ENCODE results near the gene CYB561D2.

CYB561D2 gene

GRCh38 chr3:50316657-50317242, 33.9 kb upstream of the CYB561D2 start:
- Histone ChIP-seq H2BK12ac (ENCODE audit: low read length in 2 of 2) (no peak overlapping the region), H3K27me3 (ENCODE audit: control insufficient read depth in 1 of 2, insufficient read depth in 1 of 2, low read length in 2 of 2) (no peaks in the 10 kb centered on the region), H3K4me3 (ENCODE audit: insufficient read depth in 1 of 2, low read depth in 1 of 2, low read length in 2 of 2) (no peak overlapping the region), H3K9ac (ENCODE audit: low read length) (peak overlapping the region; percentile 26), H3K4ac (ENCODE audit: low read depth in 1 of 2, low read length in 2 of 2) (no peak overlapping the region), H3K4me2 (ENCODE audit: low read length, poor library complexity, severe bottlenecking) (no peak overlapping the region), H3K79me1 (replicated peaks; ENCODE audit: low read length, poor library complexity, severe bottlenecking) (peaks cover 41% of the 10 kb centered on the region), H2AFZ (ENCODE audit: low read depth, low read length) (no peak overlapping the region), H3K23ac (ENCODE audit: low read length in 2 of 2) (no peak overlapping the region), H3K18ac (ENCODE audit: low read depth in 1 of 2, low read length in 2 of 2) (no peak overlapping the region), H2BK5ac (ENCODE audit: low read depth, low read length, poor library complexity, severe bottlenecking) (no peak overlapping the region), H3K14ac (ENCODE audit: low read length in 2 of 2) (no peak overlapping the region), H2AK5ac (ENCODE audit: low read length, severe bottlenecking) (no peak overlapping the region), H3K4me1 (ENCODE audit: control insufficient read depth, insufficient read depth, low read depth, low read length) (peaks cover 43% of the 10 kb centered on the region), H3K27ac (ENCODE audit: low read length, poor library complexity, severe bottlenecking) (peak overlapping the region; percentile 4), H4K8ac (ENCODE audit: low read length) (no peak overlapping the region), H2BK15ac (ENCODE audit: low read depth, poor library complexity, severe bottlenecking) (no peak overlapping the region), H2BK120ac (ENCODE audit: low read depth, low read length) (no peak overlapping the region), H4K91ac (ENCODE audit: low read length) (no peak overlapping the region), H3K9me3 (ENCODE audit: control insufficient read depth, low read length) (no peaks in the 10 kb centered on the region), H3K36me3 (ENCODE audit: control insufficient read depth in 1 of 2, insufficient read depth in 2 of 2, low read depth in 1 of 2, low read length in 2 of 2) (peaks cover 47 to 53% of the 10 kb centered on the region in 2 experiments)
- DNase-seq = no peak
- WGBS = 73% methylated on average over 6 of the region's 9 CpGs

GRCh38 chr3:50317300-50317699, 33.4 kb upstream of the CYB561D2 start:
- Histone ChIP-seq H3K23ac (ENCODE audit: low read length in 2 of 2) (no peak overlapping the region), H3K4me1 (ENCODE audit: control insufficient read depth, insufficient read depth, low read depth, low read length) (peaks cover 49% of the 10 kb centered on the region), H3K9ac (ENCODE audit: low read length) (peak overlapping the region; percentile 26), H2BK12ac (ENCODE audit: low read length in 2 of 2) (no peak overlapping the region), H3K79me1 (replicated peaks; ENCODE audit: low read length, poor library complexity, severe bottlenecking) (peaks cover 44% of the 10 kb centered on the region), H2BK120ac (ENCODE audit: low read depth, low read length) (no peak overlapping the region), H3K4ac (ENCODE audit: low read depth in 1 of 2, low read length in 2 of 2) (no peak overlapping the region), H4K8ac (ENCODE audit: low read length) (no peak overlapping the region), H2BK15ac (ENCODE audit: low read depth, poor library complexity, severe bottlenecking) (no peak overlapping the region), H3K14ac (ENCODE audit: low read length in 2 of 2) (no peak overlapping the region), H2AFZ (ENCODE audit: low read depth, low read length) (no peak overlapping the region), H3K4me2 (ENCODE audit: low read length, poor library complexity, severe bottlenecking) (no peak overlapping the region), H3K18ac (ENCODE audit: low read depth in 1 of 2, low read length in 2 of 2) (no peak overlapping the region), H3K36me3 (ENCODE audit: control insufficient read depth in 1 of 2, insufficient read depth in 2 of 2, low read depth in 1 of 2, low read length in 2 of 2) (peaks cover 47 to 53% of the 10 kb centered on the region in 2 experiments), H3K9me3 (ENCODE audit: control insufficient read depth, low read length) (no peaks in the 10 kb centered on the region), H2AK5ac (ENCODE audit: low read length, severe bottlenecking) (peak overlapping the region; percentile 17), H3K4me3 (ENCODE audit: insufficient read depth in 1 of 2, low read depth in 1 of 2, low read length in 2 of 2) (no peak overlapping the region), H2BK5ac (ENCODE audit: low read depth, low read length, poor library complexity, severe bottlenecking) (no peak overlapping the region), H3K27ac (ENCODE audit: low read length, poor library complexity, severe bottlenecking) (peak overlapping the region; percentile 4), H3K27me3 (ENCODE audit: control insufficient read depth in 1 of 2, insufficient read depth in 1 of 2, low read length in 2 of 2) (no peaks in the 10 kb centered on the region), H4K91ac (ENCODE audit: low read length) (no peak overlapping the region)
- 88% methylated on average over 5 of the region's 6 CpGs for WGBS
- DNase-seq = no peak

GRCh38 chr3:50318163-50318562, 32.5 kb upstream of the CYB561D2 start:
- Histone ChIP-seq H4K91ac (ENCODE audit: low read length) (no peak overlapping the region), H3K36me3 (ENCODE audit: control insufficient read depth in 1 of 2, insufficient read depth in 2 of 2, low read depth in 1 of 2, low read length in 2 of 2) (peaks cover 47 to 53% of the 10 kb centered on the region in 2 experiments), H2BK5ac (ENCODE audit: low read depth, low read length, poor library complexity, severe bottlenecking) (no peak overlapping the region), H2BK120ac (ENCODE audit: low read depth, low read length) (no peak overlapping the region), H3K18ac (ENCODE audit: low read depth in 1 of 2, low read length in 2 of 2) (no peak overlapping the region), H4K8ac (ENCODE audit: low read length) (no peak overlapping the region), H3K79me1 (replicated peaks; ENCODE audit: low read length, poor library complexity, severe bottlenecking) (peaks cover 44% of the 10 kb centered on the region), H3K4ac (ENCODE audit: low read depth in 1 of 2, low read length in 2 of 2) (no peak overlapping the region), H3K4me3 (ENCODE audit: insufficient read depth in 1 of 2, low read depth in 1 of 2, low read length in 2 of 2) (peak overlapping the region in 1 of 2 experiments; percentile 43), H2AK5ac (ENCODE audit: low read length, severe bottlenecking) (no peak overlapping the region), H3K9ac (ENCODE audit: low read length) (no peak overlapping the region), H3K9me3 (ENCODE audit: control insufficient read depth, low read length) (no peaks in the 10 kb centered on the region), H2AFZ (ENCODE audit: low read depth, low read length) (no peak overlapping the region), H3K27me3 (ENCODE audit: control insufficient read depth in 1 of 2, insufficient read depth in 1 of 2, low read length in 2 of 2) (no peaks in the 10 kb centered on the region), H3K4me1 (ENCODE audit: control insufficient read depth, insufficient read depth, low read depth, low read length) (peaks cover 56% of the 10 kb centered on the region), H2BK15ac (ENCODE audit: low read depth, poor library complexity, severe bottlenecking) (no peak overlapping the region), H3K4me2 (ENCODE audit: low read length, poor library complexity, severe bottlenecking) (no peak overlapping the region), H3K27ac (ENCODE audit: low read length, poor library complexity, severe bottlenecking) (no peak overlapping the region), H3K14ac (ENCODE audit: low read length in 2 of 2) (peak overlapping the region in 1 of 2 experiments; percentile 1), H3K23ac (ENCODE audit: low read length in 2 of 2) (peak overlapping the region in 1 of 2 experiments; percentile 35), H2BK12ac (ENCODE audit: low read length in 2 of 2) (no peak overlapping the region)
- WGBS = 95% methylated on average over 11 of the region's 11 CpGs
- no peak for DNase-seq

- H3K27me3 ChIP-seq (ENCODE audit: control insufficient read depth in 1 of 2, insufficient read depth in 1 of 2, low read length in 2 of 2) = no peaks in the 10 kb centered on the region
- no peak overlapping the region for H2BK5ac ChIP-seq (ENCODE audit: low read depth, low read length, poor library complexity, severe bottlenecking)
- H4K8ac ChIP-seq (ENCODE audit: low read length) = peak overlapping the region; percentile 31
Measured at GRCh38 chr3:50318615-50319014, 32.0 kb upstream of the CYB561D2 start.

More at GRCh38 chr3:50318615-50319014, 32.0 kb upstream of the CYB561D2 start:
- H3K27ac ChIP-seq (ENCODE audit: low read length, poor library complexity, severe bottlenecking) = no peak overlapping the region
- H3K14ac ChIP-seq (ENCODE audit: low read length in 2 of 2) = no peak overlapping the region
- no peak overlapping the region for H2AK5ac ChIP-seq (ENCODE audit: low read length, severe bottlenecking)
- no peak overlapping the region for H4K91ac ChIP-seq (ENCODE audit: low read length)
- no peak overlapping the region for H3K18ac ChIP-seq (ENCODE audit: low read depth in 1 of 2, low read length in 2 of 2)
- no peak overlapping the region for H3K4me3 ChIP-seq (ENCODE audit: insufficient read depth in 1 of 2, low read depth in 1 of 2, low read length in 2 of 2)
- no peak overlapping the region for H3K4me2 ChIP-seq (ENCODE audit: low read length, poor library complexity, severe bottlenecking)
- no peak overlapping the region for H3K4ac ChIP-seq (ENCODE audit: low read depth in 1 of 2, low read length in 2 of 2)
- peak overlapping the region; percentile 12 for H2BK15ac ChIP-seq (ENCODE audit: low read depth, poor library complexity, severe bottlenecking)
- peaks cover 56% of the 10 kb centered on the region for H3K4me1 ChIP-seq (ENCODE audit: control insufficient read depth, insufficient read depth, low read depth, low read length)
- no peaks in the 10 kb centered on the region for H3K9me3 ChIP-seq (ENCODE audit: control insufficient read depth, low read length)
- WGBS = 88% methylated on average over 10 of the region's 10 CpGs
- H3K79me1 ChIP-seq (replicated peaks; ENCODE audit: low read length, poor library complexity, severe bottlenecking) = peaks cover 44% of the 10 kb centered on the region
- H2BK120ac ChIP-seq (ENCODE audit: low read depth, low read length) = no peak overlapping the region
- no peak overlapping the region for H3K23ac ChIP-seq (ENCODE audit: low read length in 2 of 2)
- DNase-seq = no peak
- peak overlapping the region; percentile 6 for H3K9ac ChIP-seq (ENCODE audit: low read length)
- H3K36me3 ChIP-seq (ENCODE audit: control insufficient read depth in 1 of 2, insufficient read depth in 2 of 2, low read depth in 1 of 2, low read length in 2 of 2) = peaks cover 47 to 53% of the 10 kb centered on the region in 2 experiments
- no peak overlapping the region for H2BK12ac ChIP-seq (ENCODE audit: low read length in 2 of 2)
- no peak overlapping the region for H2AFZ ChIP-seq (ENCODE audit: low read depth, low read length)

All from mesenchymal stem cell (in vitro differentiated cells and primary cell).